Measurements from ENCODE around the gene BPNT1.

- TF ChIP-seq CTCF (IDR thresholded peaks at IDR 0.05) (no peak), POLR2AphosphoS5 (IDR thresholded peaks at IDR 0.05) (no peak)
These were observed 35.0 kb upstream of the BPNT1 start for GRCh38 chr1:220124542-220124941.
